Measurements from ENCODE around the gene EBLN1.

DNA sequence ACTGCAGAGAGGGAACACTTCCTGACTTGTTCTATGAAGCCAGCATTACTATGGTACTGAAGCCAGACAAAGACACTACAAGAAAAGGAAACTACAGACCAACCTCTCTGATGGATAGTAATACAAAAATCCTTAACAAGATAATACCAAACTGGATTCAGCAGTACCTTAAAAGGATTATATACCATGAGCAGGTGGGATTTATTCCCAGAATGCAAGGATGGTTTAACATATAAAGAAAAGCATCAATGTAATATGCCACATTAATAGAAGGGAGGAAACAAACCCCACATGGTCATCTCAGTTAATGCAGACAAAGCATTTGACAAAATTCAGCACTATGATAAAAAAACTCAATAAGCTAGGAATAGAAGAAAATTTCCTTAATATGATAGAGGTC, 47.2 kb downstream of the EBLN1 start:
- TF ChIP-seq, protein P1, sequence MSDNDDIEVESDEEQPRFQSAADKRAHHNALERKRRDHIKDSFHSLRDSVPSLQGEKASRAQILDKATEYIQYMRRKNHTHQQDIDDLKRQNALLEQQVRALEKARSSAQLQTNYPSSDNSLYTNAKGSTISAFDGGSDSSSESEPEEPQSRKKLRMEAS (CRISPR knock-in tag; IDR thresholded peaks at IDR 0.05): no peak
- TF ChIP-seq, protein P2, sequence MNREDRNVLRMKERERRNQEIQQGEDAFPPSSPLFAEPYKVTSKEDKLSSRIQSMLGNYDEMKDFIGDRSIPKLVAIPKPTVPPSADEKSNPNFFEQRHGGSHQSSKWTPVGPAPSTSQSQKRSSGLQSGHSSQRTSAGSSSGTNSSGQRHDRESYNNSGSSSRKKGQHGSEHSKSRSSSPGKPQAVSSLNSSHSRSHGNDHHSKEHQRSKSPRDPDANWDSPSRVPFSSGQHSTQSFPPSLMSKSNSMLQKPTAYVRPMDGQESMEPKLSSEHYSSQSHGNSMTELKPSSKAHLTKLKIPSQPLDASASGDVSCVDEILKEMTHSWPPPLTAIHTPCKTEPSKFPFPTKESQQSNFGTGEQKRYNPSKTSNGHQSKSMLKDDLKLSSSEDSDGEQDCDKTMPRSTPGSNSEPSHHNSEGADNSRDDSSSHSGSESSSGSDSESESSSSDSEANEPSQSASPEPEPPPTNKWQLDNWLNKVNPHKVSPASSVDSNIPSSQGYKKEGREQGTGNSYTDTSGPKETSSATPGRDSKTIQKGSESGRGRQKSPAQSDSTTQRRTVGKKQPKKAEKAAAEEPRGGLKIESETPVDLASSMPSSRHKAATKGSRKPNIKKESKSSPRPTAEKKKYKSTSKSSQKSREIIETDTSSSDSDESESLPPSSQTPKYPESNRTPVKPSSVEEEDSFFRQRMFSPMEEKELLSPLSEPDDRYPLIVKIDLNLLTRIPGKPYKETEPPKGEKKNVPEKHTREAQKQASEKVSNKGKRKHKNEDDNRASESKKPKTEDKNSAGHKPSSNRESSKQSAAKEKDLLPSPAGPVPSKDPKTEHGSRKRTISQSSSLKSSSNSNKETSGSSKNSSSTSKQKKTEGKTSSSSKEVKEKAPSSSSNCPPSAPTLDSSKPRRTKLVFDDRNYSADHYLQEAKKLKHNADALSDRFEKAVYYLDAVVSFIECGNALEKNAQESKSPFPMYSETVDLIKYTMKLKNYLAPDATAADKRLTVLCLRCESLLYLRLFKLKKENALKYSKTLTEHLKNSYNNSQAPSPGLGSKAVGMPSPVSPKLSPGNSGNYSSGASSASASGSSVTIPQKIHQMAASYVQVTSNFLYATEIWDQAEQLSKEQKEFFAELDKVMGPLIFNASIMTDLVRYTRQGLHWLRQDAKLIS (CRISPR knock-in tag; IDR thresholded peaks at IDR 0.05; ENCODE audit: borderline replicate concordance): no peak
- TF ChIP-seq ZNF671 (CRISPR knock-in tag; IDR thresholded peaks at IDR 0.05) (no peak), IRF2 (CRISPR knock-in tag; IDR thresholded peaks at IDR 0.05; ENCODE audit: borderline replicate concordance, low read depth) (no peak)
